HEK293 (cell line): ENCODE data around the gene MKRN1.

Source experiments
- BCL11A ChIP-seq: fragments of 450-650 bp; formaldehyde crosslinking; IDR thresholded peaks from 2 replicates; pipeline ENCODE4 v1.5.1; 2016; ENCODE audit warnings: low read depth, missing biosample characterization, missing genetic modification characterization
- GLIS1 ChIP-seq: fragments of 450-650 bp; formaldehyde crosslinking; IDR thresholded peaks from 2 replicates; pipeline ENCODE4 v1.5.1; 2016; ENCODE audit warnings: missing biosample characterization, missing genetic modification characterization
- HOXA7 ChIP-seq: sonication (generic); formaldehyde crosslinking; IDR thresholded peaks from 2 replicates; pipeline ENCODE4 v1.8.1; 2022; ENCODE audit warnings: missing genetic modification reagents, borderline replicate concordance
- KLF16 ChIP-seq: fragments of 450-650 bp; formaldehyde crosslinking; IDR thresholded peaks from 2 replicates; pipeline ENCODE4 v1.5.1; 2017; ENCODE audit warnings: missing biosample characterization, missing genetic modification characterization
- TRIM28 ChIP-seq: IDR thresholded peaks from 2 replicates; pipeline ENCODE4 v1.6.1; 2011; ENCODE audit warnings: low read length, control low read depth, borderline replicate concordance
- ZBTB7A ChIP-seq: fragments of 450-650 bp; formaldehyde crosslinking; IDR thresholded peaks from 2 replicates; pipeline ENCODE4 v1.5.1; 2016; ENCODE audit warnings: low read depth, missing biosample characterization, missing genetic modification characterization
- ZEB2 ChIP-seq: fragments of 450-650 bp; formaldehyde crosslinking; IDR thresholded peaks from 2 replicates; pipeline ENCODE4 v1.5.1; 2016; ENCODE audit warnings: missing biosample characterization, missing genetic modification characterization
- ZNF140 ChIP-seq: fragments of 450-650 bp; formaldehyde crosslinking; IDR thresholded peaks from 2 replicates; pipeline ENCODE4 v1.5.1; 2016; ENCODE audit warnings: missing biosample characterization, missing genetic modification characterization
- ZNF19 ChIP-seq: fragments of 450-650 bp; formaldehyde crosslinking; IDR thresholded peaks from 2 replicates; pipeline ENCODE4; 2016; ENCODE audit warnings: missing biosample characterization, missing genetic modification characterization, low read depth
- ZNF248 ChIP-seq: fragments of 450-650 bp; formaldehyde crosslinking; IDR thresholded peaks from 2 replicates; pipeline ENCODE4 v1.5.1; 2017; ENCODE audit warnings: missing biosample characterization, missing genetic modification characterization
- ZNF292 ChIP-seq: fragments of 450-650 bp; formaldehyde crosslinking; IDR thresholded peaks from 2 replicates; pipeline ENCODE4 v1.5.1; 2016; ENCODE audit warnings: low read depth, missing biosample characterization, missing genetic modification characterization, borderline replicate concordance
- ZNF548 ChIP-seq: fragments of 450-650 bp; formaldehyde crosslinking; IDR thresholded peaks from 2 replicates; pipeline ENCODE4 v1.5.1; 2016; ENCODE audit warnings: missing biosample characterization, missing genetic modification characterization
- ZNF571 ChIP-seq: fragments of 450-650 bp; formaldehyde crosslinking; IDR thresholded peaks from 2 replicates; pipeline ENCODE4 v1.5.0; 2017; ENCODE audit warnings: missing biosample characterization, missing genetic modification characterization
- ZNF596 ChIP-seq: fragments of 450-650 bp; IDR thresholded peaks from 2 replicates; pipeline ENCODE4 v1.5.0; 2018; ENCODE audit warnings: missing biosample characterization, mild to moderate bottlenecking, missing genetic modification characterization, moderate library complexity
- ZNF701 ChIP-seq: fragments of 450-650 bp; formaldehyde crosslinking; IDR thresholded peaks from 2 replicates; pipeline ENCODE4 v1.5.1; 2016; ENCODE audit warnings: missing biosample characterization, missing genetic modification characterization
- ZNF707 ChIP-seq: fragments of 450-650 bp; formaldehyde crosslinking; IDR thresholded peaks from 2 replicates; pipeline ENCODE4 v1.5.1; 2016; ENCODE audit warnings: missing biosample characterization, missing genetic modification characterization
- ZNF747 ChIP-seq: fragments of 450-650 bp; formaldehyde crosslinking; IDR thresholded peaks from 2 replicates; pipeline ENCODE4 v1.5.1; 2016; ENCODE audit warnings: missing biosample characterization, missing genetic modification characterization
- ZNF785 ChIP-seq: fragments of 450-650 bp; formaldehyde crosslinking; IDR thresholded peaks from 2 replicates; pipeline ENCODE4 v1.5.1; 2016; ENCODE audit warnings: missing biosample characterization, missing genetic modification characterization
- ZNF792 ChIP-seq: fragments of 450-650 bp; formaldehyde crosslinking; IDR thresholded peaks from 2 replicates; pipeline ENCODE4 v1.5.1; 2016; ENCODE audit warnings: missing biosample characterization, missing genetic modification characterization
- ZSCAN30 ChIP-seq: fragments of 450-650 bp; IDR thresholded peaks from 2 replicates; pipeline ENCODE4 v1.5.1; 2018; ENCODE audit warnings: missing biosample characterization, mild to moderate bottlenecking, missing genetic modification characterization, moderate library complexity
- TF ChIP-seq, protein P1 (sequence below): fragments of 450-650 bp; IDR thresholded peaks from 2 replicates; pipeline ENCODE4 v1.5.1; 2018; ENCODE audit warnings: missing biosample characterization, mild to moderate bottlenecking, missing genetic modification characterization
- TF ChIP-seq, protein P2 (sequence below): fragments of 450-650 bp; formaldehyde crosslinking; IDR thresholded peaks from 2 replicates; pipeline ENCODE4 v1.5.1; 2016; ENCODE audit warnings: missing biosample characterization, missing genetic modification characterization
- TF ChIP-seq, protein P3 (sequence below): fragments of 450-650 bp; formaldehyde crosslinking; IDR thresholded peaks from 2 replicates; pipeline ENCODE4 v1.5.1; 2016; ENCODE audit warnings: missing biosample characterization, missing genetic modification characterization
- TF ChIP-seq, protein P4 (sequence below): fragments of 450-650 bp; formaldehyde crosslinking; IDR thresholded peaks from 2 replicates; pipeline ENCODE4 v1.5.1; 2017; ENCODE audit warnings: missing biosample characterization, missing genetic modification characterization
- TF ChIP-seq, protein P5 (sequence below): fragments of 450-650 bp; formaldehyde crosslinking; IDR thresholded peaks from 2 replicates; pipeline ENCODE4 v1.5.1; 2016; ENCODE audit warnings: missing biosample characterization, missing genetic modification characterization
- TF ChIP-seq, protein P6 (sequence below): IDR thresholded peaks from 2 replicates; pipeline ENCODE4 v1.6.1; 2011; ENCODE audit warnings: mild to moderate bottlenecking, low read depth, low read length, borderline replicate concordance
- TF ChIP-seq, protein P7 (sequence below): fragments of 450-650 bp; formaldehyde crosslinking; IDR thresholded peaks from 2 replicates; pipeline ENCODE4 v1.5.1; 2017; ENCODE audit warnings: missing biosample characterization, missing genetic modification characterization

The MKRN1 gene

DNA sequence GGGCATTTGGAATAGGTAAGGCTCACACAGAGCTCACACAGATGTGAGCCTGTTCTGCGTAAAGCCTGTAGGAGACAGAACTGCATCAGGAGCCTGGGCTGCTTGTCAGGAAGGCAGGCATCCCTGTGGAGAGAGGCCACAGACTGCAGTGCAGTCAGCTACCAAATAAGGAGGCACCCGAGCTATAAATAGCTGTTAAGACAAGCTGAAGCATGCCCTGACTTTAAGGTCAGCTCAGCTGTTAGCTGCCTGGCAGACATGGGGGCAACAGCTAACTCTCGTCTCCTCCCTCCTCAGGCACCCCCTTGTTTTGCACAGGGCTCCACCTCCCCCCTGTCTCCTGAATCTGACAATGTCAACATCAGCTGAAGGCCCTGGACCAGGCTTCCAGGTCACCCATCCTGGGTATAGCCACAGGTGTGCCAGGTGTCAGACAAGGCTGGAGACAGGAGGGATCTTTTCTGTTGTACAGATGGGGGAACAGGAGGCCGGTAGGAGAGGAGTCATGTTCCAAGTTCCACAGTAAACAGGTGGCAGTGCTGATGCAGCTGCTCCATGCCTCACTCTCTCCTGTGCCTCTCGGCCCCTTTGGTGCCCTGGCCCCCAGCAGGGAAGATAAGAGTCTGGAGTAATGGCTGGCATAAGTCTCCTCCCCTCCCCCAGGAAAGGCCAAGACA, 27.6 kb upstream of the MKRN1 start (continued):
- TF ChIP-seq ZBTB7A (tag by site-specific recombination) (no peak), ZNF747 (no peak), ZNF707 (tag by site-specific recombination) (no peak), ZNF19 (tag by site-specific recombination) (no peak), ZNF140 (tag by site-specific recombination) (no peak), BCL11A (tag by site-specific recombination) (no peak), ZEB2 (peak; percentile 61; the same call in 1 of the 2 replicates), ZNF548 (no peak), ZNF596 (tag by site-specific recombination) (no peak), HOXA7 (CRISPR knock-in tag) (no peak), ZSCAN30 (tag by site-specific recombination) (0 out of 2 replicates have a peak, but pooled peaks have one; percentile 38), TRIM28 (peak; percentile 94; the same call in 1 of the 2 replicates), ZNF292 (tag by site-specific recombination) (no peak), ZNF785 (tag by site-specific recombination) (no peak), ZNF248 (no peak), GLIS1 (peak; percentile 88), ZNF792 (tag by site-specific recombination) (0 out of 2 replicates have a peak, but pooled peaks have one; percentile 25), KLF16 (no peak), ZNF701 (tag by site-specific recombination) (no peak), ZNF571 (tag by site-specific recombination) (no peak)
- TF ChIP-seq, protein P1, sequence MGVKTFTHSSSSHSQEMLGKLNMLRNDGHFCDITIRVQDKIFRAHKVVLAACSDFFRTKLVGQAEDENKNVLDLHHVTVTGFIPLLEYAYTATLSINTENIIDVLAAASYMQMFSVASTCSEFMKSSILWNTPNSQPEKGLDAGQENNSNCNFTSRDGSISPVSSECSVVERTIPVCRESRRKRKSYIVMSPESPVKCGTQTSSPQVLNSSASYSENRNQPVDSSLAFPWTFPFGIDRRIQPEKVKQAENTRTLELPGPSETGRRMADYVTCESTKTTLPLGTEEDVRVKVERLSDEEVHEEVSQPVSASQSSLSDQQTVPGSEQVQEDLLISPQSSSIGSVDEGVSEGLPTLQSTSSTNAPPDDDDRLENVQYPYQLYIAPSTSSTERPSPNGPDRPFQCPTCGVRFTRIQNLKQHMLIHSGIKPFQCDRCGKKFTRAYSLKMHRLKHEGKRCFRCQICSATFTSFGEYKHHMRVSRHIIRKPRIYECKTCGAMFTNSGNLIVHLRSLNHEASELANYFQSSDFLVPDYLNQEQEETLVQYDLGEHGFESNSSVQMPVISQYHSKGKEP (tag by site-specific recombination), result peak; percentile 65
- TF ChIP-seq, protein P2, sequence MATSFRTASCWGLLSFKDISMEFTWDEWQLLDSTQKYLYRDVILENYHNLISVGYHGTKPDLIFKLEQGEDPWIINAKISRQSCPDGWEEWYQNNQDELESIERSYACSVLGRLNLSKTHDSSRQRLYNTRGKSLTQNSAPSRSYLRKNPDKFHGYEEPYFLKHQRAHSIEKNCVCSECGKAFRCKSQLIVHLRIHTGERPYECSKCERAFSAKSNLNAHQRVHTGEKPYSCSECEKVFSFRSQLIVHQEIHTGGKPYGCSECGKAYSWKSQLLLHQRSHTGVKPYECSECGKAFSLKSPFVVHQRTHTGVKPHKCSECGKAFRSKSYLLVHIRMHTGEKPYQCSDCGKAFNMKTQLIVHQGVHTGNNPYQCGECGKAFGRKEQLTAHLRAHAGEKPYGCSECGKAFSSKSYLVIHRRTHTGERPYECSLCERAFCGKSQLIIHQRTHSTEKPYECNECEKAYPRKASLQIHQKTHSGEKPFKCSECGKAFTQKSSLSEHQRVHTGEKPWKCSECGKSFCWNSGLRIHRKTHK (tag by site-specific recombination), result no peak
- TF ChIP-seq, protein P3, sequence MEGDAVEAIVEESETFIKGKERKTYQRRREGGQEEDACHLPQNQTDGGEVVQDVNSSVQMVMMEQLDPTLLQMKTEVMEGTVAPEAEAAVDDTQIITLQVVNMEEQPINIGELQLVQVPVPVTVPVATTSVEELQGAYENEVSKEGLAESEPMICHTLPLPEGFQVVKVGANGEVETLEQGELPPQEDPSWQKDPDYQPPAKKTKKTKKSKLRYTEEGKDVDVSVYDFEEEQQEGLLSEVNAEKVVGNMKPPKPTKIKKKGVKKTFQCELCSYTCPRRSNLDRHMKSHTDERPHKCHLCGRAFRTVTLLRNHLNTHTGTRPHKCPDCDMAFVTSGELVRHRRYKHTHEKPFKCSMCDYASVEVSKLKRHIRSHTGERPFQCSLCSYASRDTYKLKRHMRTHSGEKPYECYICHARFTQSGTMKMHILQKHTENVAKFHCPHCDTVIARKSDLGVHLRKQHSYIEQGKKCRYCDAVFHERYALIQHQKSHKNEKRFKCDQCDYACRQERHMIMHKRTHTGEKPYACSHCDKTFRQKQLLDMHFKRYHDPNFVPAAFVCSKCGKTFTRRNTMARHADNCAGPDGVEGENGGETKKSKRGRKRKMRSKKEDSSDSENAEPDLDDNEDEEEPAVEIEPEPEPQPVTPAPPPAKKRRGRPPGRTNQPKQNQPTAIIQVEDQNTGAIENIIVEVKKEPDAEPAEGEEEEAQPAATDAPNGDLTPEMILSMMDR (tag by site-specific recombination), result no peak; the same call in 1 of the 2 replicates
- TF ChIP-seq, protein P4, sequence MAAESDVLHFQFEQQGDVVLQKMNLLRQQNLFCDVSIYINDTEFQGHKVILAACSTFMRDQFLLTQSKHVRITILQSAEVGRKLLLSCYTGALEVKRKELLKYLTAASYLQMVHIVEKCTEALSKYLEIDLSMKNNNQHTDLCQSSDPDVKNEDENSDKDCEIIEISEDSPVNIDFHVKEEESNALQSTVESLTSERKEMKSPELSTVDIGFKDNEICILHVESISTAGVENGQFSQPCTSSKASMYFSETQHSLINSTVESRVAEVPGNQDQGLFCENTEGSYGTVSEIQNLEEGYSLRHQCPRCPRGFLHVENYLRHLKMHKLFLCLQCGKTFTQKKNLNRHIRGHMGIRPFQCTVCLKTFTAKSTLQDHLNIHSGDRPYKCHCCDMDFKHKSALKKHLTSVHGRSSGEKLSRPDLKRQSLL (tag by site-specific recombination), result no peak
- TF ChIP-seq, protein P5, sequence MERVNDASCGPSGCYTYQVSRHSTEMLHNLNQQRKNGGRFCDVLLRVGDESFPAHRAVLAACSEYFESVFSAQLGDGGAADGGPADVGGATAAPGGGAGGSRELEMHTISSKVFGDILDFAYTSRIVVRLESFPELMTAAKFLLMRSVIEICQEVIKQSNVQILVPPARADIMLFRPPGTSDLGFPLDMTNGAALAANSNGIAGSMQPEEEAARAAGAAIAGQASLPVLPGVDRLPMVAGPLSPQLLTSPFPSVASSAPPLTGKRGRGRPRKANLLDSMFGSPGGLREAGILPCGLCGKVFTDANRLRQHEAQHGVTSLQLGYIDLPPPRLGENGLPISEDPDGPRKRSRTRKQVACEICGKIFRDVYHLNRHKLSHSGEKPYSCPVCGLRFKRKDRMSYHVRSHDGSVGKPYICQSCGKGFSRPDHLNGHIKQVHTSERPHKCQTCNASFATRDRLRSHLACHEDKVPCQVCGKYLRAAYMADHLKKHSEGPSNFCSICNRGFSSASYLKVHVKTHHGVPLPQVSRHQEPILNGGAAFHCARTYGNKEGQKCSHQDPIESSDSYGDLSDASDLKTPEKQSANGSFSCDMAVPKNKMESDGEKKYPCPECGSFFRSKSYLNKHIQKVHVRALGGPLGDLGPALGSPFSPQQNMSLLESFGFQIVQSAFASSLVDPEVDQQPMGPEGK (tag by site-specific recombination), result peak; percentile 90
- TF ChIP-seq, protein P6, sequence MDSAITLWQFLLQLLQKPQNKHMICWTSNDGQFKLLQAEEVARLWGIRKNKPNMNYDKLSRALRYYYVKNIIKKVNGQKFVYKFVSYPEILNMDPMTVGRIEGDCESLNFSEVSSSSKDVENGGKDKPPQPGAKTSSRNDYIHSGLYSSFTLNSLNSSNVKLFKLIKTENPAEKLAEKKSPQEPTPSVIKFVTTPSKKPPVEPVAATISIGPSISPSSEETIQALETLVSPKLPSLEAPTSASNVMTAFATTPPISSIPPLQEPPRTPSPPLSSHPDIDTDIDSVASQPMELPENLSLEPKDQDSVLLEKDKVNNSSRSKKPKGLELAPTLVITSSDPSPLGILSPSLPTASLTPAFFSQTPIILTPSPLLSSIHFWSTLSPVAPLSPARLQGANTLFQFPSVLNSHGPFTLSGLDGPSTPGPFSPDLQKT, result no peak
- TF ChIP-seq, protein P7, sequence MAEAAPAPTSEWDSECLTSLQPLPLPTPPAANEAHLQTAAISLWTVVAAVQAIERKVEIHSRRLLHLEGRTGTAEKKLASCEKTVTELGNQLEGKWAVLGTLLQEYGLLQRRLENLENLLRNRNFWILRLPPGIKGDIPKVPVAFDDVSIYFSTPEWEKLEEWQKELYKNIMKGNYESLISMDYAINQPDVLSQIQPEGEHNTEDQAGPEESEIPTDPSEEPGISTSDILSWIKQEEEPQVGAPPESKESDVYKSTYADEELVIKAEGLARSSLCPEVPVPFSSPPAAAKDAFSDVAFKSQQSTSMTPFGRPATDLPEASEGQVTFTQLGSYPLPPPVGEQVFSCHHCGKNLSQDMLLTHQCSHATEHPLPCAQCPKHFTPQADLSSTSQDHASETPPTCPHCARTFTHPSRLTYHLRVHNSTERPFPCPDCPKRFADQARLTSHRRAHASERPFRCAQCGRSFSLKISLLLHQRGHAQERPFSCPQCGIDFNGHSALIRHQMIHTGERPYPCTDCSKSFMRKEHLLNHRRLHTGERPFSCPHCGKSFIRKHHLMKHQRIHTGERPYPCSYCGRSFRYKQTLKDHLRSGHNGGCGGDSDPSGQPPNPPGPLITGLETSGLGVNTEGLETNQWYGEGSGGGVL, result peak; percentile 68
